HG03565 (cell line): ENCODE measurements around the gene CDH4.

Experiments
- ATAC-seq: cut with Tn5 transposase; IDR thresholded peaks from one replicate; pipeline ENCODE4 v1.9.1; 2021; ENCODE audit warnings: mild to moderate bottlenecking, moderate library complexity; ENCODE audit not compliant: unreplicated experiment

CDH4 gene

DNA sequence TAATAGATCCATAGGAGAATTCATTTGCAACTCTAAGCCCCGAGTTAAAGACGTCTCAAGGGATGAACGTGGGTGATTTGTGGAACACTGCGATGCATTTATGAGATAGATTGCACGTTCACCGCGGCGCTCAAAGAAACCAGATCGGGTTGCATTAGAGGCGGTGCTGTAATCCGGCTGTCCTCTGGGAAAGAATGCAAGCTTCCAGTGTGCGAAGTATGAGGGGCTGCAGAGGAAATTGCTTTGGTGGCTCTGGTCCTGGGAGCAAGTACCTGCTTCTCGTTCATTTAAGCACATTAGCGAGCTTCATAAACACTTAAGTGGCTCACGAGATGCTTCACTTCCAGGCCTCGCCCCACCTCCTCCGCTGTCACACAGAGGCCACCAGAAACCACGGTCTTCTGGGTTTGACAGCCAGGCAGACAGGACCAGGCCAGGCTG lies 182.3 kb downstream of the CDH4 start:
- ATAC-seq: no peak

DNA sequence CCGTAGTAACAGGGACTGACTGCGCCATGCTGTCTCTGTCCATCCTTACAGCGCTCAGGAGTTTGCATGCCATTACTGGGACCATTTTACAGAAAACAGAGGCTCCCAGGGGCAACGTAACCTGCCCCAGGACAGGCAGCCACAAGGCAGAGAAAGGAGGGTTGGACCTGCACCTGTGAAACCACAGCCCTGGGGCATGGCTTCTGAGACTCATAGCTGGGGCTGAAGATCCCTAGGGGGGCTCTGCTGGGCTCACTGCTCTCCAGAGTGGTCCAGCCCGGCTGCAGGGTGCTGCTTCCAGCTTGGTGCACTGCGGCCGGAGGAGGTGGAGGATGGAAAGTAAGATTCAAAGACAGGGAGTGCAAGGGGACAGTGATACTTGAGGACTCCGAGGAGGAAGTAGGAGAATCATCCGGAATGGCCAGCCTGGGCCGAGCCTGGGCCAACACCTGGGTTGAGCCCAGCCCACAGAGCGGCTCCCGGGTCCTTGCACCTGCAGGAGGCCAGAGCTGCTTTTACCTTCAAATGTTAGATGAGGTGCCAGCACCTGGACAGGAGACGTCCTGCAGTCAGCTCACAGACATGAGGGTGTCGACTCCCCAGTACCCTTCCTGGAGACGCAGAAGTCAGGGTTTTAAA lies 183.2 kb downstream of the CDH4 start:
- ATAC-seq: no peak

DNA sequence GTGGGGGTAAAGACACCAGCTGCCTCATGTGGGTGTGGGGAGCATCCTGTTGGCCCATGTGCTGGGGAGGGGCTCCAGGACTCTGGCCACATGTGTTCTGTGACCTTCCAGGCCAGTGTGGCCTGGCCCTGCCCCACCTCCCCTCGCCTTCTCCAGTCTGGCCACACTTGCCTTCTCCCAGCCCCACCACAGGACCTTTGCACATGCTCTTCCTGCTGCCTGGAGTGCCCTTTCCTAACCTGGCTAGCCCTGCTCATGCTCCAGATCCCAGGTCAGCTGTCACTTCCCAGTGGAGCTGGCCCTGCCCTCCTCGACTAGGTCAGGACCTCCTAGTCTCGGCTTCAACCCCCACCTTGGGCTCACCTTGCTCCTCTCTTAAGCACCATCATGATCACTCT lies 183.8 kb downstream of the CDH4 start:
- ATAC-seq: no peak

DNA sequence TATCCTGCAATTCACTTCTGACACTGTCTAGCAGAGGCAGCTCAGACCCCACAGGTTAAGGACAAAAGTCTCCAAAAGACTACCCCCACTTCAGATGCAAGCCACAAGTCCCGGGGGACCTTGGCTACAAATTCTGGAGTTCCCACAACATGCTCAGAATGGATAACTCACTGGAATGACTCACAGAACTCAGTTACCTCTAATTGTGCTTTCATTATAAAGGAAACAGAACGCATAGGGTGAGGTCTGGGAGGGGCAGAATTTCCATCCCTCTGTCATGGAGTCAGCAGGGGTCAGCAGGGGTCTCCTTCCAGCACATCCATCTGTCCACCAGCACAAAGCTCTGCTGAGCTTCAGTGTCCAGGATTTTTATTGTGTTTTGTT lies 184.2 kb downstream of the CDH4 start:
- no peak for ATAC-seq

DNA sequence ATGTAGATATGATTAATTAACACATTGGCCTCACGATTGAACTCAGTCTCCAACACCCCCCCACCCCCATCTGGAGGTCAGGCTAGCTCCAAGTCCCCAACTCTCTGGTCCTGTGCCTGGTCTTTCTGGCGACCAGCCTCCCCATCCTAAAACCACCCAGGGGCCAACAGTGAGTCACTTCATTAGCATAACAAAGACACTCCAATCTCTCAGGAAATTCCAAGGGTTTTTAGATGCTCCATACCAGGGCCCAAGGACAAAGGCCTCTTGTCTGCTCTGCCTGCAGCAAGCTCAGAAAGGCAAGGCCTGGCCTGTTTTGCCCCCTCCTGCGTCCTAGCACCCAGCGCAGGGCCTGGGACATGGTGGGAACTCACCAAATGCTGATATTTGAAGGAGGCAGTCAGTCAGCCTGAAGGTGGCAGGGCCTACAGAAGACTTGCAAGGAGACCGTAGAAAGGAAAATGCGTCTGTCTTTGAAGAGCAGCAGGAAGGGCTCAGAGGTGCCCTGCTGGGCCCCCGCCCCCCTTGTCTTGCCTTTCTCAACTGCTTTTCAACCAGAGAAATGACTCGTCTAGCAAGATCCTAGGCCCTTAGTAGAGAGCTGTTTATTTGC lies 184.7 kb downstream of the CDH4 start:
- no peak for ATAC-seq

DNA sequence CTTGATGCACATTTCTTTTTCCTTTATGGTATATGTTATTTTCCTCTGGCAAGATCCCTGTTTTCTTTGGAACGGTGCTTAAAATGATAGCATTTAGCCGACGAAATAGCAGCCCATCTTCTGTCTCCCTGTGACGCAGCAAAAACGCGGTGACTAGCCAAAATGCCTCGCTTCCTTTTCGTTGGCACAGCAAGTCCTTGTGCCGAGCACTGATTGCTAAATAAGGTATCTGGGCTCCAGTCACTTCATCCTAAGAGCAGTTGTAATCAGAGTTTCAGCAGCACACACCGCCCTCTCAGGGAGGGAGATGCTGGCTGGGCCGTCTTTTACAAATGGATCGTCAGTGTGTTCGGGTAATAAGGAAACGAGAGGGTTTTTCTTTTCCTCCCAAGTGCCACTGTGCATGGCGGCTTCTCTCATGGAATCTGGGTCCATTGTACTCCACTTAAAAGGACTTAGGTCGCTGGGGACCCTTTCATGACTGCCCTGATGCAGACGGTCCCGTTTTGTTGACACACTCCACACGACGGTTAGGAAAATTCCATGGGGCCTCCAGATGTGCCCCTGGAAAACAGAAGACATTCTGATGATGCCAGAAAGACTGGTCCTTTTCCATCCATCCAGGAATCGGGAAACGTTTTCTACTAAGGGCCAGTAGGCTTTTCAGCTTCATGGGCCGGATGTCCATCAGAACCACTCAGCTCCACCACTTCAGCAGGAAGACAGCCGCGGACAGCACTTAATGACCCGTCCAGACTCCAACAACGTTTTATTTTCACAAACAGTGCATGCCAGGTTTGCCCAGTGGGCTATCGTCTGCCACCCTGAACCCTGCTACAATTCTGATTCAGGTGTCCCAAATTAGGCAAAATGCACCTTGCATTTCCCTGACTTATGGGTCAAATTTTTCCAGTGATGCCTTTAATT lies 185.5 kb downstream of the CDH4 start:
- no peak for ATAC-seq

DNA sequence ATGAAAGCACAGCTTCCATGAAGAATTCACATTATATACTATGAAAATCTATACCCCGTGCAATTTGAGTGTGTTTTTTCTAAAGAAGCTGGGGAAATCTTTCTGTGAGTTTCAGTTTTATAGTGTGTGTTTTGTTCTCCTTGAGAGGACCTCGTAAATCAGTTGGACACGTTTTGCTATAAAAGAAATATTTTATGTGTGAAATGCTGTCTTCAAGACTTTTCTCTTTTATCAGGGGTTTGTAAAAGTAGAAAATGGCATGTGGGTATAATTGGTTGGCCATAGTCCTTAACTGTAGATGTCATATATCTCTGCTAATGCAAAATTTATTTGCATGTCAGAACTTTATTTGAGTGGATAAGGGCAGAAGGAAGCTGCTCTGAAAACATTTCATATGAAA lies 186.2 kb downstream of the CDH4 start:
- ATAC-seq: no peak

DNA sequence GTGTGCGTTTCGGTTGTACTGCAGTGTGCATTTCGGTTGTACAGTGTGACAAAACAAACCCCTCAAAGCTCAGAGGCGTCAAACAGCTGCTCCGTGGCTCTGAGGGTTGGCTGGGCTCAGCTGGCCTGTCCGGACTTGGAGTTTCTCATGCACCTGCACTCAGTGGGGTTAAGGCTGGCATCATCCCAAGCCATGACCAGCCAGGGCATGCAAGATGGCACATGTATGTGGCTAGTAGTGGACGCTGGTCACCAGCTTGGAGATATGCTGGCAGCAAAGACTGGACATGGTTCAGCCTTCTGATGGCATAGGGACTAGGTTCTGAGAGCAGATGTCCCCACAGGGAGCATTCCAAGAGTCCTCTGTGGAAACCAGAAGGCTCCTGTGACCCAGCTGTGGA lies 187.2 kb downstream of the CDH4 start:
- no peak for ATAC-seq

DNA sequence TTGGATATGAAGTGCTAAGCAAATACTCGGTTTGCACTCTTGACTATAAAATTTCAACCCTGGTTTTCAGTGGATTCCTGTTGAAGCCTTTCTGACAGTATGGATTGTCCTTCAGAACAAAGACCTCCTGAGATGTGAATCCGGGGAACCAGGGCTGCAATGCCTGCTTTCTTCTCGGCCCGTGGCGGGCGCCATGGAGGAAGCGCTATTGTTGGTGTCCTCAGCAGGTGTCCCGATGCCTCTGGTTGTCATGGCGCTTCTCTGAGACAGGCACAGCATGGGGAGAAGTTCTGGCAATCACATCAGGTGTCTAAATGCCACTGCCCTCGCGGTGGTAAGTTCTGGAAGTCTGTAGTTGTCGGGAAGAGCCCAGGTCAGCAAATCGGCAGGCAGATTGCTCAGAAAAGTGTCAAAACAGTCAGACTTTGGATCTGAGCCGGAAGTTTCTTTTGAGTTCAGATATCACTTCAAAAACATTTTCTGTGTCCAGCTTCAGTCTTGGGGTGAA lies 188.5 kb downstream of the CDH4 start:
- ATAC-seq: no peak

DNA sequence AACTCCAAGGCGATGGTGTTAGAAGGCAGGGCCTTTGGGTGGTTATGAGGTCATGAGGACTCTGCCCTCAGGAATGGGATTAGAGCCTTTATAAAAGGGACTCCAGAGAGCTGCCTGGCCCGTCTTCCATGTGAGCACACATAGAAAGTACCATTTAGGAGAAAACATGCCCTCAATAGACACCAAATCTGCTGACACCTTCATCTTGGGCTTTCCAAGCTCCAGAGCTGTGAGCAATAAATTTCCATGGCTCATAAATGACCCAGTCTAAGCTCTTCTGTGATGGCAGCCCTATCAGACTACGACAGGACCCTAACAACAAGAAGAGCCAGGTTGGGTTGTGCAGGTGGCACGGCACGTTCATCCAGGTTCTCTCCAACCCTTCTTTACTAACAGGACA lies 189.5 kb downstream of the CDH4 start:
- ATAC-seq: no peak

DNA sequence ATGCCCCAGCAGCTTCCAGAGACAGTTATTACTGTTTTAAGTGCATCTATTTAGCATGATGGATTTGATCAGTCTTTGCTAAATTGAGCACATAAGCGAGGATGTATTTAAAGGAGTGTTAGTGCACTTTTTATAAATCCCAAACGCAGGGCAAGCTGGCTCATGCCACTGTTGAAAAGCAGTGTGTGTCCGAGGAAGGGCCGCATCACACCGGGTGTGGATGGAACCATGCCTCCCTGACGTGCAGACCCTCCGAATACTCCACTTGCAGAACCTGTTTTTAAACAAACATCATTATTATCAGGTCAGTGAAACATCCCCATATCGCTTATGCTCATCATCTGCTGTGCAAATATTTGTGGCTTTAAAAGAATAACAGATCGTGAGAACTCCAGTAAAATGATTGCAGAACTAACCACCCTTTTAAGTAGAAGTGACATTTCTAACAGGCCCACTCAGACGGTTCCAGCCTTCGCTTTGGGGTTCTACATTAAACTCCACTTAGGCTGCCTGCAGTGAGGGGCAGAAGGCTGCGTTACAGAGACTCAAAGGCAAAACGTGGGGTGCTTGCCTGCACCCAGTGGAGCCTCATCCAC lies 190.1 kb downstream of the CDH4 start:
- ATAC-seq: no peak

DNA sequence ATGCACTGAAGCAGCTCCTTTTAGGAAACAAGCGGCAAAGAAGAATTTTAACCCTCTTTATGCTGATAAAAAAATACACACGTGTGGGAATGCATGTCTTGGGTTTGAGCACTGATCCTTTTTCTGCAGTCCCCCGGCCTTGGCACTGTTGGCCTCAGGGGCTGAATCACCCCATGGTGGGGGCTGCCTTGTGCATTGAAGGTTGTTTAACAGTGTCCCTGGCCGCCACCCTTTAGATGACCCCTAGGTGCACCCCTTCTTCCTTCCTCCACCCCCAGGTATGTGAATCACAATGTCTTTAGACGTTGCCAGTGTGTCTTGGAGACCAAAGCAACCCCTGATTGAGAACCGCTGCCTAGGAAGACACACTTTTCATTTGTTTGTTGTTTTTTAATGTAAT lies 190.7 kb downstream of the CDH4 start:
- no peak for ATAC-seq

DNA sequence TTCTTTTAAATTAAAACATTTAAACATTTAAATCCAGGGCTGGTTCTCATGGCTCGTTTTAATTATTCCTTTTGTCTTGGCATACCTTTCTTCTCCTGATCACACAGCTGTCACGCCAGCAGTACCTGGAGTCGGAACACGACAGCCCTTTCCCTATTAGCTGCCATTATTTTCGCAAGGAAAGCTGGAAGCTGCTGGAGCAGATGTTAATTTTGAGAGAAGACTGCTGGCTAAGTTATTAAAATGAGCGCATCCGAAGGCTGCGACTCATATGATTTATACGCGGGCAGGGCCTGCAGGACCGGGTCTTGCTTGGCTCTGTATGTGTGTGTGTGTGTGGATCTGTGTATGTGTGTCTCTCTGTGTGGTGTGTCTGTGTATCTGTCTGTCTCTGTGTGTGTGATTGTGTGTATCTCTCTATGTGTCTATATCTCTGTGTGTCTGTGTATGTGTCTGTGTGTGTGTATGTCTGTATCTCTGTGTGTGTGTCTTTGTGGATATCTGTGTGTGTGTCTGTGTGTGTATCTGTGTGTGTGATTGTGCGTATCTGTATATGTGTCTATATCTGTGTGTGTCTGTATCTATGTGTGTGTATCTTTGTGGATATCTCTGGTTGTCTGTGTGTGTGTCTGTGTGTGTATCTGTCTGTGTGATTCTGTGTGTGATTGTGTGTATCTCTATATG lies 191.5 kb downstream of the CDH4 start:
- no peak for ATAC-seq

DNA sequence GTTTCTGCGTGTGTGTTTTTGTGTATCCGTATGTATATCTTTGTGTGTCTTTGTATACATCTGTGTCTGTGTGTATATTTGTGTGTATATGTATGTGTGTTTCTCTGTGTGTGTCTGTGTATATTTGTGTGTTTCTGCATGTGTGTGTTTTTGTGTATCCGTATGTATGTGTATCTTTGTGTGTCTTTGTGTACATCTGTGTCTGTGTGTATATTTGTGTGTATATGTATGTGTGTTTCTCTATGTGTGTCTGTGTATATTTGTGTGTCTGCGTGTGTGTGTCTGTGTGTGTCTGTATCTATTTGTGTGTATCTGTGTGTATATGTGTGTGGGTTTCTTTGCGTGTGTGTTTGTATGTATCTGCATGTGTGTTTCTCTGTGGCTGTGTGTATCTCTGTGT lies 192.6 kb downstream of the CDH4 start:
- ATAC-seq: no peak

DNA sequence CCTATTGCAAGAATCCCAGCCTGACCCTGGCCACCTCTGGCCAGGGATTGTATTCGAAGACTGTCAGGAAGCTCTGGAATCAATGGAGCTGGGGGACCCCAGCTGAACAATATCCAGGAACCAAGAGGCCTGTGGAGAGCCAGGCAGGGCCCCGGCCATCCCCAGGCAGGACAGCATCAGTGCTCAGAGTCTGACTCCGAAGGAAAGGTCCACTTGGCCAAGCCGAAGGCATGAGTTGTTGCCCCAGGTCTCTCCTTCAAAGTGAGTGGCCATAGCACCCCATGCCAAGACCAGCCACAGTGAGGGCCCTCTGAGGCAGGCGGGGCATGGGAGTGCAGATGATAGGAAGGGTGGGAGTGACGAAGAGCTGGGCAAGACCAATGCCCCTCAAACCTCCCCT lies 193.1 kb downstream of the CDH4 start:
- ATAC-seq: no peak

DNA sequence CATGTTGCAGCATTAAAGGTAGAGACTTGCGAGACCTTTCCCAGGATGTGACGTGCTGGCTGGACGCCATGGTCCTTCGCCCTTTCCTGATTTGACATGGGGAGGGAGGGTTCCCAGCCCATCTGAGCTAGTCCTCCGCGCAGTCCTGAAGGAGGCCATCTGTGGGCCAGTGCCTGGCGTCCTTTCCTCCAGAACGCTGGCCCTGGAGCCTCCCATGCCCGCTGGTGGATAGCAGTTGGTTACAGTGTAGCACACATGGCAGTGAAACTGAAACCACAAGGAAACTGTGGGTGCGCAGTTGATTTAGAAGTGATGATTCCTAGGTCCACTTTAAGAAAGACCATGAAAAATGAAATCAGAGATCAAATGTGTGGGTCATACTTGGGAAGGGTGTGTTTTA lies 193.7 kb downstream of the CDH4 start:
- no peak for ATAC-seq

DNA sequence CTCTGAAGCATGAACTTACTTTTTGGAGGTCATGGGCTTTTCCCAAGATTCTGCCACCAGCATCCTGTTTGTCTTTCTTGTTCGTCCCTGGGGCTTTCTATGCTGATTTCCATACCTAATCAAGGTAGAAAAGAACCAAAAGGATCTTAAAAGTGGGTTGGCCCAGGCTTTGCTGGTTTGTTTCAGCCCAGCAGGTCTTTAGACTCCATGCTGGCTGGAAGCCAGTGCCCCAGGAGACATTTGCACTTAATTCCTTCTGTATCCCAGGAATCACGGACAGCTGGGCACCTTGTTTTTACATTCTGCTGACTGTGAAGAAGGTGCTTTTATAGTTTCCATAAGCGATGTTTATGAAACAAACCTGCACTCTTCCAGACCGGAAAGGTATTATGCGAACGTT lies 195.9 kb downstream of the CDH4 start:
- ATAC-seq: no peak

DNA sequence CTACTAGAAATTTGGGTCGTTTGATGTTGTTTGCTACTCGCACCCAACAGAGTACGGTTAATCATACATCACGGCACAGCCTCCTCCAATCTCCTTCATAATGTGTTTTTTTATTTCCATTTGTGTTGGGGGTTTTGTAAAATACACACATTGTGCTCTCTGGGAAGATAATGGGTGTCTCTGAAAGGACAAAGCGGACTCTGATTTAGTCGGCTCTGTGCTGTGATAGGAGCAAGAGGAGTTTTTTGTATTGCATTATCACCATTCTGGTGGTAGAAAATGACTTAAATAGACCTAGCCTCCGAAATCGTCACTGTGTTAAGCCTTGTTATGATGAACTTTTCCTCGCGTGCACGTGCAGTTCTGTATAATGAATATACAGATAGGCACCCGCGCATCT lies 196.3 kb downstream of the CDH4 start:
- ATAC-seq: no peak

DNA sequence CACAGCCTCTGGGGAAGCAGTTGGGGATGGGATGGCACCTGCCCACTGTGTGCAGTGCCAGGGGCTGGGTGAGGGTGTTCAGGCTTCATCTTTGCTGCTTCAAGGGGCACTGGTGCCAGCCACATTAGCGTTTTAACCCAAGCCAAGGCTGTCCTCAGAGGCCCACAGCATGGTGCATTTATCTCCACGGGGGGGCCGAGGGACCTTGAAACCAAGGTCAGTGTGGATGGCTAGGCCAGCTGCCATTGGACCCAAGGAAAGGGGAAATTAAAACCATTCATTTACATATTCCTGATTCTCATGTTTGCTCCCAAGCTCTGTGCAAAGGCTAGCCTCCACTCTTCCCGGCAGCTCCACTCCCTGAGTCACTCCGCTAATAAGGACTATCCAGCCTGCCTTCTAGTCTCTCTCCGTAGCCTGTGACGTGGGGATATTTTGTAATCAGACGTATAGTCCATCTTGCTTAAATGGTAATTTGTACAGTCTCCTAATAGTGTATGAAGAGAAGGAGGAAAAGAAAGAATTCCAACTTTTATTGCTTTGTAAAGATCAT lies 197.1 kb downstream of the CDH4 start:
- ATAC-seq: no peak

DNA sequence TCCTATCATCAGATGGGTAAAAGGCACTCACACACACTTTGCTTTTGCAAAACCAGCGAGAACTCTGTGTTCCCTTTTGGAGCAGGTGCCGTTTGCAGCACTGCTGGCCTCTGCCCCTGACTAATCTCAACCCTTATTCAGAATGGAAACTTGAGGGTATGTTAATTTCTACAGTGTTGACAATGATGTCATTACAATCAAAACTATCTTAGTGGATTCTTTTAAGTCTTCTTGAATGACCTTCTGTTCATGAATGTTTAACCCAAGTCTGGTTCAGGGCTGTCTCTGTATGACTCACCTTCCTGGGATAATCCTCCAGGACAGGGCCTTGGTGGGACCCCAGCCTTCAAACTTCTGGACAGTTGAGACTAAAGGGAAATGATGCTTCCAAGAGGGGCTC lies 197.9 kb downstream of the CDH4 start:
- ATAC-seq: no peak

DNA sequence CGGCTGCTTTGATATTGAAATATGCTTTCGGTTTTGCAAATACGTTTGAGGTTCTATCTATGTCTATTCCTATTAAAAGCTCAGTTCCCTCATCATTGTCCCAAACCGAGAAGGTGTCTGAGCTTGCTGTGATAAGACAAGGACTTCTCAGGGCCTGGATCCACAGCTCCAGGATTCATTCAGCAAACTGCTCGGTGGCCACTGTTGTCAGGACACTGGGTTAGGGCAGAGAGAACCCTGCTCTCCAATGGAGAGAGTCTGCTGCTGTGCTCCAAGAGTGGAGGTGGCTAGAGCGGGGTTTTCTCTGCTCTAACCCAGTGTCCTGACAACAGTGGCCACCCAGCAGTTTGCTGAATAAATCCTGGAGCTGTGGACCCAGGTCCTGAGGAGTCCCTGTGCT lies 198.5 kb downstream of the CDH4 start:
- no peak for ATAC-seq
